ENCODE data around the gene XDH.
A peak's percentile ranks its signal among the peaks of the same experiment; 100 is the strongest.

XDH gene

GRCh38 chr2:31363956-31364750 lies 50.4 kb downstream of the XDH start:
- no peak for DNase-seq

GRCh38 chr2:31362581-31362980 lies 52.0 kb downstream of the XDH start:
- DNase-seq = no peak

GRCh38 chr2:31359229-31359628 lies 55.3 kb downstream of the XDH start:
- no peak for DNase-seq

- no peak for DNase-seq
These were observed 59.7 kb downstream of the XDH start for GRCh38 chr2:31354837-31355236.

- DNase-seq = no peak
These were observed 61.4 kb downstream of the XDH start for GRCh38 chr2:31353179-31353578.

- DNase-seq = no peak
These were observed 64.9 kb downstream of the XDH start for GRCh38 chr2:31349684-31350083.

- DNase-seq = no peak
These were observed 65.4 kb downstream of the XDH start for GRCh38 chr2:31349160-31349559.

GRCh38 chr2:31348618-31349017 lies 65.9 kb downstream of the XDH start:
- no peak for DNase-seq

GRCh38 chr2:31347750-31348149 lies 66.8 kb downstream of the XDH start:
- DNase-seq = no peak

GRCh38 chr2:31347319-31347718 lies 67.2 kb downstream of the XDH start:
- DNase-seq = no peak

- DNase-seq = no peak
These were observed 70.1 kb downstream of the XDH start for GRCh38 chr2:31344447-31344846.

- no peak for DNase-seq
These were observed 73.2 kb downstream of the XDH start for GRCh38 chr2:31341351-31341750.

GRCh38 chr2:31339696-31340095 lies 74.8 kb downstream of the XDH start:
- no peak for DNase-seq

GRCh38 chr2:31337860-31338259 lies 76.7 kb downstream of the XDH start:
- DNase-seq = no peak

GRCh38 chr2:31337197-31337596 lies 77.3 kb downstream of the XDH start:
- no peak for DNase-seq

- DNase-seq = no peak
These were observed 78.5 kb downstream of the XDH start for GRCh38 chr2:31335921-31336585.

- no peak for DNase-seq
These were observed 80.1 kb downstream of the XDH start for GRCh38 chr2:31334311-31335026.

- peak; percentile 8 for DNase-seq
These were observed 80.9 kb downstream of the XDH start for GRCh38 chr2:31333527-31334183.

GRCh38 chr2:31333046-31333445 lies 81.5 kb downstream of the XDH start:
- DNase-seq = no peak

GRCh38 chr2:31332521-31332920 lies 82.0 kb downstream of the XDH start:
- no peak for DNase-seq

GRCh38 chr2:31331156-31331555 lies 83.4 kb downstream of the XDH start:
- no peak for DNase-seq

GRCh38 chr2:31329081-31329625 lies 85.4 kb downstream of the XDH start:
- DNase-seq = no peak

- DNase-seq = no peak
These were observed 86.5 kb downstream of the XDH start for GRCh38 chr2:31328026-31328425.

Data from NCI-H748 treated with DMSO at 0.1 percent for 48 hours (cell line).